ENCODE measurements around the gene GRID1. TPM values are rescaled to one million over a fixed set of nuclear protein-coding genes. Genes with fewer than 3 reads are reported as not detected.

GRID1 gene
- total RNA-seq, 1 experiment from 2014 or later = 0.37 TPM

DNA sequence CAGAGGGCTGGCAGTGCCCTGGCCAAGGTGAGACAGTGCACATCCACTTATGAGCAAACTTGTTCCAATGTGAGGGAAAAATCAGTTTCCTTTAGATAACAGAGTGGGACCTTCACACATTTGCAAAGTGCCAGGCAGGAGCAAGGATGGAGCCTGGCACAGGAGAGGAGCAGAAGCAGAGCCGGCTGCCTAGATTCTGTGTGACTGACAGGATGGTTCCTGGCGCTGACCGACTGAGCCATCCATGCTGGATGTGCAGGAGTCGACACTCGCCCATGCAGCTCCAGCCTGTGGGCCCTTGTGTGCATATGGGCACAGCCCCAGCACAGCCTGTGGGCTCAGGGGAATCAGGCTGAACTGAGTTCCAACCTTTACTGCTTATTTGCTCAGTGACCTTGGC is 346.5 kb downstream of the GRID1 start:
- Mint-ChIP-seq H3K9me3 (no peaks in the 10 kb centered on the region), H3K36me3 (no peaks in the 10 kb centered on the region), H3K4me1 (peaks cover 9% of the 10 kb centered on the region; the same call in 1 of the 2 replicates), H3K4me3 (no peak overlapping the region), H3K27me3 (ENCODE audit: low read depth) (no peaks in the 10 kb centered on the region), H3K27ac (no peak overlapping the region)
- TF ChIP-seq ZNF232 (CRISPR knock-in tag; IDR thresholded peaks at IDR 0.05) = no peak
- TF ChIP-seq IRF2 (CRISPR knock-in tag; IDR thresholded peaks at IDR 0.05; ENCODE audit: borderline replicate concordance, low read depth) = no peak
- TF ChIP-seq TEAD1 (CRISPR knock-in tag; IDR thresholded peaks at IDR 0.05) = no peak
- CTCF ChIA-PET = interaction anchor here (1.2 kb wide), 1 partner anchor 24 kb away, joined by 3 read pairs; no protein-coding TSS in a partner anchor
- POLR2A ChIA-PET = no interaction called here
- DNase-seq (ENCODE audit: low spot score) (no peak), ATAC-seq (no peak)

DNA sequence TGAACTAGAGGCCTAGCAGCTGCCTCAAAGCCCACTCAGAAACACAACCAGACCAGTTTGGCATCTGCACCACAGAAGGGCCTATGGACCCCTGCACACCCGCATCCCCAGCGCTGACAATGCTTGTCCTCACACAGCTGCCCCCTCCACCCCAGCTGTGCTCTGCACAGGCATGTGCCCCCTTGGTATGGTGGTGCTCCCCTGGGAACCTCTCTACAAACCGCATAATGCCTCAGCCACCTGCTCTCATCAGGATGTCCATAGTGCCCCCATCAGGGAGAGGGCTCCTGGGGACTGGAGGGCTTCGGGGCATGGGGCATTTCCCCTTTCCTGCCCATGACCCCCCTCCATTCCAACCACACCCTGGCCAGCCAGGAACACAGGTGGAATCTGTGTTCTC is 347.5 kb downstream of the GRID1 start:
- no peak for DNase-seq (ENCODE audit: low spot score)
- H3K27me3 Mint-ChIP-seq (ENCODE audit: low read depth) = no peaks in the 10 kb centered on the region
- H3K36me3 Mint-ChIP-seq = no peaks in the 10 kb centered on the region
- no peak overlapping the region for H3K4me3 Mint-ChIP-seq
- TF ChIP-seq FOXK1 (CRISPR knock-in tag; IDR thresholded peaks at IDR 0.05) (no peak), ZNF423 (CRISPR knock-in tag; IDR thresholded peaks at IDR 0.05) (no peak), SP1 (CRISPR knock-in tag; conservative IDR thresholded peaks at IDR 0.05) (no peak), ATF1 (CRISPR knock-in tag; IDR thresholded peaks at IDR 0.05) (no peak), IRF2 (CRISPR knock-in tag; IDR thresholded peaks at IDR 0.05; ENCODE audit: borderline replicate concordance, low read depth) (no peak), CREB1 (CRISPR knock-in tag; IDR thresholded peaks at IDR 0.05) (no peak), KAT7 (CRISPR knock-in tag; IDR thresholded peaks at IDR 0.05; ENCODE audit: borderline replicate concordance) (no peak), OVOL2 (CRISPR knock-in tag; IDR thresholded peaks at IDR 0.05; ENCODE audit: borderline replicate concordance) (no peak), ZNF138 (CRISPR knock-in tag; conservative IDR thresholded peaks at IDR 0.05) (no peak)
- TF ChIP-seq, protein P1, sequence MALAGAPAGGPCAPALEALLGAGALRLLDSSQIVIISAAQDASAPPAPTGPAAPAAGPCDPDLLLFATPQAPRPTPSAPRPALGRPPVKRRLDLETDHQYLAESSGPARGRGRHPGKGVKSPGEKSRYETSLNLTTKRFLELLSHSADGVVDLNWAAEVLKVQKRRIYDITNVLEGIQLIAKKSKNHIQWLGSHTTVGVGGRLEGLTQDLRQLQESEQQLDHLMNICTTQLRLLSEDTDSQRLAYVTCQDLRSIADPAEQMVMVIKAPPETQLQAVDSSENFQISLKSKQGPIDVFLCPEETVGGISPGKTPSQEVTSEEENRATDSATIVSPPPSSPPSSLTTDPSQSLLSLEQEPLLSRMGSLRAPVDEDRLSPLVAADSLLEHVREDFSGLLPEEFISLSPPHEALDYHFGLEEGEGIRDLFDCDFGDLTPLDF (CRISPR knock-in tag; IDR thresholded peaks at IDR 0.05) = no peak
- TF ChIP-seq, protein P2, sequence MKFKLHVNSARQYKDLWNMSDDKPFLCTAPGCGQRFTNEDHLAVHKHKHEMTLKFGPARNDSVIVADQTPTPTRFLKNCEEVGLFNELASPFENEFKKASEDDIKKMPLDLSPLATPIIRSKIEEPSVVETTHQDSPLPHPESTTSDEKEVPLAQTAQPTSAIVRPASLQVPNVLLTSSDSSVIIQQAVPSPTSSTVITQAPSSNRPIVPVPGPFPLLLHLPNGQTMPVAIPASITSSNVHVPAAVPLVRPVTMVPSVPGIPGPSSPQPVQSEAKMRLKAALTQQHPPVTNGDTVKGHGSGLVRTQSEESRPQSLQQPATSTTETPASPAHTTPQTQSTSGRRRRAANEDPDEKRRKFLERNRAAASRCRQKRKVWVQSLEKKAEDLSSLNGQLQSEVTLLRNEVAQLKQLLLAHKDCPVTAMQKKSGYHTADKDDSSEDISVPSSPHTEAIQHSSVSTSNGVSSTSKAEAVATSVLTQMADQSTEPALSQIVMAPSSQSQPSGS (CRISPR knock-in tag; IDR thresholded peaks at IDR 0.05; ENCODE audit: borderline replicate concordance, low read depth) = no peak
- TF ChIP-seq, protein P3, sequence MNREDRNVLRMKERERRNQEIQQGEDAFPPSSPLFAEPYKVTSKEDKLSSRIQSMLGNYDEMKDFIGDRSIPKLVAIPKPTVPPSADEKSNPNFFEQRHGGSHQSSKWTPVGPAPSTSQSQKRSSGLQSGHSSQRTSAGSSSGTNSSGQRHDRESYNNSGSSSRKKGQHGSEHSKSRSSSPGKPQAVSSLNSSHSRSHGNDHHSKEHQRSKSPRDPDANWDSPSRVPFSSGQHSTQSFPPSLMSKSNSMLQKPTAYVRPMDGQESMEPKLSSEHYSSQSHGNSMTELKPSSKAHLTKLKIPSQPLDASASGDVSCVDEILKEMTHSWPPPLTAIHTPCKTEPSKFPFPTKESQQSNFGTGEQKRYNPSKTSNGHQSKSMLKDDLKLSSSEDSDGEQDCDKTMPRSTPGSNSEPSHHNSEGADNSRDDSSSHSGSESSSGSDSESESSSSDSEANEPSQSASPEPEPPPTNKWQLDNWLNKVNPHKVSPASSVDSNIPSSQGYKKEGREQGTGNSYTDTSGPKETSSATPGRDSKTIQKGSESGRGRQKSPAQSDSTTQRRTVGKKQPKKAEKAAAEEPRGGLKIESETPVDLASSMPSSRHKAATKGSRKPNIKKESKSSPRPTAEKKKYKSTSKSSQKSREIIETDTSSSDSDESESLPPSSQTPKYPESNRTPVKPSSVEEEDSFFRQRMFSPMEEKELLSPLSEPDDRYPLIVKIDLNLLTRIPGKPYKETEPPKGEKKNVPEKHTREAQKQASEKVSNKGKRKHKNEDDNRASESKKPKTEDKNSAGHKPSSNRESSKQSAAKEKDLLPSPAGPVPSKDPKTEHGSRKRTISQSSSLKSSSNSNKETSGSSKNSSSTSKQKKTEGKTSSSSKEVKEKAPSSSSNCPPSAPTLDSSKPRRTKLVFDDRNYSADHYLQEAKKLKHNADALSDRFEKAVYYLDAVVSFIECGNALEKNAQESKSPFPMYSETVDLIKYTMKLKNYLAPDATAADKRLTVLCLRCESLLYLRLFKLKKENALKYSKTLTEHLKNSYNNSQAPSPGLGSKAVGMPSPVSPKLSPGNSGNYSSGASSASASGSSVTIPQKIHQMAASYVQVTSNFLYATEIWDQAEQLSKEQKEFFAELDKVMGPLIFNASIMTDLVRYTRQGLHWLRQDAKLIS (CRISPR knock-in tag; IDR thresholded peaks at IDR 0.05; ENCODE audit: borderline replicate concordance) = no peak
- TF ChIP-seq, protein P4, sequence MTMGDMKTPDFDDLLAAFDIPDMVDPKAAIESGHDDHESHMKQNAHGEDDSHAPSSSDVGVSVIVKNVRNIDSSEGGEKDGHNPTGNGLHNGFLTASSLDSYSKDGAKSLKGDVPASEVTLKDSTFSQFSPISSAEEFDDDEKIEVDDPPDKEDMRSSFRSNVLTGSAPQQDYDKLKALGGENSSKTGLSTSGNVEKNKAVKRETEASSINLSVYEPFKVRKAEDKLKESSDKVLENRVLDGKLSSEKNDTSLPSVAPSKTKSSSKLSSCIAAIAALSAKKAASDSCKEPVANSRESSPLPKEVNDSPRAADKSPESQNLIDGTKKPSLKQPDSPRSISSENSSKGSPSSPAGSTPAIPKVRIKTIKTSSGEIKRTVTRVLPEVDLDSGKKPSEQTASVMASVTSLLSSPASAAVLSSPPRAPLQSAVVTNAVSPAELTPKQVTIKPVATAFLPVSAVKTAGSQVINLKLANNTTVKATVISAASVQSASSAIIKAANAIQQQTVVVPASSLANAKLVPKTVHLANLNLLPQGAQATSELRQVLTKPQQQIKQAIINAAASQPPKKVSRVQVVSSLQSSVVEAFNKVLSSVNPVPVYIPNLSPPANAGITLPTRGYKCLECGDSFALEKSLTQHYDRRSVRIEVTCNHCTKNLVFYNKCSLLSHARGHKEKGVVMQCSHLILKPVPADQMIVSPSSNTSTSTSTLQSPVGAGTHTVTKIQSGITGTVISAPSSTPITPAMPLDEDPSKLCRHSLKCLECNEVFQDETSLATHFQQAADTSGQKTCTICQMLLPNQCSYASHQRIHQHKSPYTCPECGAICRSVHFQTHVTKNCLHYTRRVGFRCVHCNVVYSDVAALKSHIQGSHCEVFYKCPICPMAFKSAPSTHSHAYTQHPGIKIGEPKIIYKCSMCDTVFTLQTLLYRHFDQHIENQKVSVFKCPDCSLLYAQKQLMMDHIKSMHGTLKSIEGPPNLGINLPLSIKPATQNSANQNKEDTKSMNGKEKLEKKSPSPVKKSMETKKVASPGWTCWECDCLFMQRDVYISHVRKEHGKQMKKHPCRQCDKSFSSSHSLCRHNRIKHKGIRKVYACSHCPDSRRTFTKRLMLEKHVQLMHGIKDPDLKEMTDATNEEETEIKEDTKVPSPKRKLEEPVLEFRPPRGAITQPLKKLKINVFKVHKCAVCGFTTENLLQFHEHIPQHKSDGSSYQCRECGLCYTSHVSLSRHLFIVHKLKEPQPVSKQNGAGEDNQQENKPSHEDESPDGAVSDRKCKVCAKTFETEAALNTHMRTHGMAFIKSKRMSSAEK (CRISPR knock-in tag; IDR thresholded peaks at IDR 0.05; ENCODE audit: borderline replicate concordance) = no peak
- TF ChIP-seq, protein P5, sequence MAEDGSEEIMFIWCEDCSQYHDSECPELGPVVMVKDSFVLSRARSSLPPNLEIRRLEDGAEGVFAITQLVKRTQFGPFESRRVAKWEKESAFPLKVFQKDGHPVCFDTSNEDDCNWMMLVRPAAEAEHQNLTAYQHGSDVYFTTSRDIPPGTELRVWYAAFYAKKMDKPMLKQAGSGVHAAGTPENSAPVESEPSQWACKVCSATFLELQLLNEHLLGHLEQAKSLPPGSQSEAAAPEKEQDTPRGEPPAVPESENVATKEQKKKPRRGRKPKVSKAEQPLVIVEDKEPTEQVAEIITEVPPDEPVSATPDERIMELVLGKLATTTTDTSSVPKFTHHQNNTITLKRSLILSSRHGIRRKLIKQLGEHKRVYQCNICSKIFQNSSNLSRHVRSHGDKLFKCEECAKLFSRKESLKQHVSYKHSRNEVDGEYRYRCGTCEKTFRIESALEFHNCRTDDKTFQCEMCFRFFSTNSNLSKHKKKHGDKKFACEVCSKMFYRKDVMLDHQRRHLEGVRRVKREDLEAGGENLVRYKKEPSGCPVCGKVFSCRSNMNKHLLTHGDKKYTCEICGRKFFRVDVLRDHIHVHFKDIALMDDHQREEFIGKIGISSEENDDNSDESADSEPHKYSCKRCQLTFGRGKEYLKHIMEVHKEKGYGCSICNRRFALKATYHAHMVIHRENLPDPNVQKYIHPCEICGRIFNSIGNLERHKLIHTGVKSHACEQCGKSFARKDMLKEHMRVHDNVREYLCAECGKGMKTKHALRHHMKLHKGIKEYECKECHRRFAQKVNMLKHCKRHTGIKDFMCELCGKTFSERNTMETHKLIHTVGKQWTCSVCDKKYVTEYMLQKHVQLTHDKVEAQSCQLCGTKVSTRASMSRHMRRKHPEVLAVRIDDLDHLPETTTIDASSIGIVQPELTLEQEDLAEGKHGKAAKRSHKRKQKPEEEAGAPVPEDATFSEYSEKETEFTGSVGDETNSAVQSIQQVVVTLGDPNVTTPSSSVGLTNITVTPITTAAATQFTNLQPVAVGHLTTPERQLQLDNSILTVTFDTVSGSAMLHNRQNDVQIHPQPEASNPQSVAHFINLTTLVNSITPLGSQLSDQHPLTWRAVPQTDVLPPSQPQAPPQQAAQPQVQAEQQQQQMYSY (CRISPR knock-in tag; IDR thresholded peaks at IDR 0.05) = no peak
- ChIA-PET POLR2A (no interaction called here), CTCF (no interaction called here)
- peaks cover 9% of the 10 kb centered on the region; the same call in 1 of the 2 replicates for H3K4me1 Mint-ChIP-seq
- ATAC-seq = no peak
- no peak overlapping the region for H3K27ac Mint-ChIP-seq
- H3K9me3 Mint-ChIP-seq = no peaks in the 10 kb centered on the region

All from WTC11 (cell line).